ENCODE results near the gene IYD.

The IYD gene

DNA sequence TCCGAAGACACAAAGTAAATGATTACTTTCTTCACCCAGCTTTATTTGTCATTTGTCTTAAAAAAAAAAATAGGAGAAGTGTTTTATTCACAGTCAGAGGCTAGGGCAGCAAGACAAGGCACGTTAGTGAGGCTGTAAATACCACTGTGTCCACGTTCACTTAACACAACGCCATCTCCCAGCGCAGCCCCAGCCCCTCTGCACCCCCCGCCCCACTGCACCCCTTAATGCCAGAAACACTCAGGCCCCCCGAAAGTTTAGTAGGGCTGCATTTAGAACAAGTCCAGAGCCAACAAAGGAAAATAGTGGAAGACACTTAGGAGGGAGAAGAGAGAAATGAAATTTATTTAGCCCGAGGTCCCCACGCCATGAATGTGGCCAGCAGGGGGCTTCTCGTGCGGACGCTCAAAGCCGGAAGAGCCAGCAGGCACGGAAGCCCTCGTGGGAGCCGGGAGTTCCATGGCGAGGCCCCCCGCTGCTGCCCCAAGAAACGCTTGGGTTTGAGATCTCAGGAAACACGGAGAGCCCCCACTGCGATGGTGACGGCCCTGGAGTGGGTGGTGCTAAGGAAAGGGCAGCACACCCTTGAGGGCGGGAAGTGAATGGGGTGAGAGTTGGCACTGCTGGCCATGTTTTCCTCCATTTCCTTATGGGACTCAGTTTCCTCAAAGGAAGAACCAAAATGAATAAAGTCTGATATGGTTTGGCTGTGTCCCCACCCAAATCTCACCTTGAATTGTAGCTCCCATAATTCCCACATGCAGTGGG is 50.2 kb downstream of the IYD start (continued):
- TF ChIP-seq ZNF692 (tag by site-specific recombination; IDR thresholded peaks at IDR 0.05) (no peak), ZNF274 (IDR thresholded peaks at IDR 0.05; ENCODE audit: low read length) (no peak), ZNF274 (tag by site-specific recombination; IDR thresholded peaks at IDR 0.05; ENCODE audit: borderline replicate concordance) (no peak), ZNF155 (tag by site-specific recombination; IDR thresholded peaks at IDR 0.05) (no peak), ZNF121 (tag by site-specific recombination; IDR thresholded peaks at IDR 0.05) (no peak), KLF1 (tag by site-specific recombination; IDR thresholded peaks at IDR 0.05) (no peak), ZNF2 (tag by site-specific recombination; IDR thresholded peaks at IDR 0.05) (no peak), ZFHX2 (tag by site-specific recombination; conservative IDR thresholded peaks at IDR 0.05) (peak; percentile 43; the same call in 1 of the 2 replicates), ZBTB21 (tag by site-specific recombination; IDR thresholded peaks at IDR 0.05) (0 out of 2 replicates have a peak, but pooled peaks have one; percentile 15), ZNF560 (tag by site-specific recombination; IDR thresholded peaks at IDR 0.05; ENCODE audit: borderline replicate concordance) (no peak), ZNF423 (tag by site-specific recombination; IDR thresholded peaks at IDR 0.05) (0 out of 2 replicates have a peak, but pooled peaks have one; percentile 41), ZNF701 (tag by site-specific recombination; IDR thresholded peaks at IDR 0.05) (no peak), PATZ1 (tag by site-specific recombination; IDR thresholded peaks at IDR 0.05) (peak; percentile 58)
- TF ChIP-seq, protein P1, sequence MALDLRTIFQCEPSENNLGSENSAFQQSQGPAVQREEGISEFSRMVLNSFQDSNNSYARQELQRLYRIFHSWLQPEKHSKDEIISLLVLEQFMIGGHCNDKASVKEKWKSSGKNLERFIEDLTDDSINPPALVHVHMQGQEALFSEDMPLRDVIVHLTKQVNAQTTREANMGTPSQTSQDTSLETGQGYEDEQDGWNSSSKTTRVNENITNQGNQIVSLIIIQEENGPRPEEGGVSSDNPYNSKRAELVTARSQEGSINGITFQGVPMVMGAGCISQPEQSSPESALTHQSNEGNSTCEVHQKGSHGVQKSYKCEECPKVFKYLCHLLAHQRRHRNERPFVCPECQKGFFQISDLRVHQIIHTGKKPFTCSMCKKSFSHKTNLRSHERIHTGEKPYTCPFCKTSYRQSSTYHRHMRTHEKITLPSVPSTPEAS (tag by site-specific recombination; IDR thresholded peaks at IDR 0.05): 0 out of 2 replicates have a peak, but pooled peaks have one; percentile 25
- TF ChIP-seq, protein P2, sequence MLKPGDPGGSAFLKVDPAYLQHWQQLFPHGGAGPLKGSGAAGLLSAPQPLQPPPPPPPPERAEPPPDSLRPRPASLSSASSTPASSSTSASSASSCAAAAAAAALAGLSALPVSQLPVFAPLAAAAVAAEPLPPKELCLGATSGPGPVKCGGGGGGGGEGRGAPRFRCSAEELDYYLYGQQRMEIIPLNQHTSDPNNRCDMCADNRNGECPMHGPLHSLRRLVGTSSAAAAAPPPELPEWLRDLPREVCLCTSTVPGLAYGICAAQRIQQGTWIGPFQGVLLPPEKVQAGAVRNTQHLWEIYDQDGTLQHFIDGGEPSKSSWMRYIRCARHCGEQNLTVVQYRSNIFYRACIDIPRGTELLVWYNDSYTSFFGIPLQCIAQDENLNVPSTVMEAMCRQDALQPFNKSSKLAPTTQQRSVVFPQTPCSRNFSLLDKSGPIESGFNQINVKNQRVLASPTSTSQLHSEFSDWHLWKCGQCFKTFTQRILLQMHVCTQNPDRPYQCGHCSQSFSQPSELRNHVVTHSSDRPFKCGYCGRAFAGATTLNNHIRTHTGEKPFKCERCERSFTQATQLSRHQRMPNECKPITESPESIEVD (tag by site-specific recombination; IDR thresholded peaks at IDR 0.05): no peak

- POLR2A ChIA-PET: no interaction called here
- no peaks in the 10 kb centered on the region for H3K36me3 ChIP-seq (ENCODE audit: control insufficient read depth in 2 of 2, insufficient read depth in 1 of 2, low read length in 2 of 2)
- H3K27ac ChIP-seq (ENCODE audit: extremely low read depth, low read depth, low read length): no peak overlapping the region
- H3K4me1 ChIP-seq (ENCODE audit: control insufficient read depth, insufficient read depth, low read length): peaks cover 8% of the 10 kb centered on the region; the same call in 1 of the 2 replicates
- no peaks in the 10 kb centered on the region for H3K9me3 ChIP-seq (ENCODE audit: control insufficient read depth, insufficient read depth, low read depth, low read length)
- TF ChIP-seq ZNF629 (tag by site-specific recombination; IDR thresholded peaks at IDR 0.05) (no peak), ZNF404 (tag by site-specific recombination; IDR thresholded peaks at IDR 0.05) (no peak), ZBTB21 (tag by site-specific recombination; IDR thresholded peaks at IDR 0.05) (no peak), ZFP3 (tag by site-specific recombination; IDR thresholded peaks at IDR 0.05; ENCODE audit: low read depth) (no peak), MYNN (tag by site-specific recombination; IDR thresholded peaks at IDR 0.05; ENCODE audit: borderline replicate concordance) (no peak), SCRT1 (tag by site-specific recombination; IDR thresholded peaks at IDR 0.05; ENCODE audit: borderline replicate concordance) (peak; percentile 57; the same call in 1 of the 2 replicates), SCRT2 (tag by site-specific recombination; IDR thresholded peaks at IDR 0.05) (peak; percentile 81), ZNF664 (tag by site-specific recombination; IDR thresholded peaks at IDR 0.05) (no peak), HOXC10 (CRISPR knock-in tag; IDR thresholded peaks at IDR 0.05) (no peak), ZNF596 (tag by site-specific recombination; IDR thresholded peaks at IDR 0.05) (no peak)
- CTCF ChIA-PET: interaction anchor here (0.6 to 4.8 kb wide), 11 partner anchors 10 to 1539 kb away, joined by 3 to 168 read pairs (median 4); partner anchors contain the start of gene PLEKHG1
- H3K4me3 ChIP-seq (ENCODE audit: low read depth, low read length): no peak overlapping the region
Observed at GRCh38 chr6:150420428-150420827, 51.6 kb downstream of the IYD start.

Measured in HEK293 (cell line).